Measurements from ENCODE around the gene SAMD8.
"Not testable (repeated sequence)": the region's sequence is repeated elsewhere in the genome, so short reads cannot be mapped to it uniquely, and the experiment has no call there.

GRCh38 chr10:75133701-75134100, 22.2 kb downstream of the SAMD8 start:
- TF ChIP-seq, protein P1, sequence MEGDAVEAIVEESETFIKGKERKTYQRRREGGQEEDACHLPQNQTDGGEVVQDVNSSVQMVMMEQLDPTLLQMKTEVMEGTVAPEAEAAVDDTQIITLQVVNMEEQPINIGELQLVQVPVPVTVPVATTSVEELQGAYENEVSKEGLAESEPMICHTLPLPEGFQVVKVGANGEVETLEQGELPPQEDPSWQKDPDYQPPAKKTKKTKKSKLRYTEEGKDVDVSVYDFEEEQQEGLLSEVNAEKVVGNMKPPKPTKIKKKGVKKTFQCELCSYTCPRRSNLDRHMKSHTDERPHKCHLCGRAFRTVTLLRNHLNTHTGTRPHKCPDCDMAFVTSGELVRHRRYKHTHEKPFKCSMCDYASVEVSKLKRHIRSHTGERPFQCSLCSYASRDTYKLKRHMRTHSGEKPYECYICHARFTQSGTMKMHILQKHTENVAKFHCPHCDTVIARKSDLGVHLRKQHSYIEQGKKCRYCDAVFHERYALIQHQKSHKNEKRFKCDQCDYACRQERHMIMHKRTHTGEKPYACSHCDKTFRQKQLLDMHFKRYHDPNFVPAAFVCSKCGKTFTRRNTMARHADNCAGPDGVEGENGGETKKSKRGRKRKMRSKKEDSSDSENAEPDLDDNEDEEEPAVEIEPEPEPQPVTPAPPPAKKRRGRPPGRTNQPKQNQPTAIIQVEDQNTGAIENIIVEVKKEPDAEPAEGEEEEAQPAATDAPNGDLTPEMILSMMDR (IDR thresholded peaks at IDR 0.05; ENCODE audit: extremely low read depth in 1 of 2, insufficient read depth in 1 of 2, low read depth in 1 of 2, low read length in 2 of 2), result not testable (repeated sequence)
- not testable (repeated sequence) for TF ChIP-seq POLR2AphosphoS5 (IDR thresholded peaks at IDR 0.05; ENCODE audit: insufficient read depth, low read depth, low read length); MYC (IDR thresholded peaks at IDR 0.05; ENCODE audit: low read depth, low read length); JUN (IDR thresholded peaks at IDR 0.05; ENCODE audit: borderline replicate concordance, insufficient read depth, insufficient read length, low read depth)
